ENCODE results near the gene FHOD1.

The FHOD1 gene

DNA sequence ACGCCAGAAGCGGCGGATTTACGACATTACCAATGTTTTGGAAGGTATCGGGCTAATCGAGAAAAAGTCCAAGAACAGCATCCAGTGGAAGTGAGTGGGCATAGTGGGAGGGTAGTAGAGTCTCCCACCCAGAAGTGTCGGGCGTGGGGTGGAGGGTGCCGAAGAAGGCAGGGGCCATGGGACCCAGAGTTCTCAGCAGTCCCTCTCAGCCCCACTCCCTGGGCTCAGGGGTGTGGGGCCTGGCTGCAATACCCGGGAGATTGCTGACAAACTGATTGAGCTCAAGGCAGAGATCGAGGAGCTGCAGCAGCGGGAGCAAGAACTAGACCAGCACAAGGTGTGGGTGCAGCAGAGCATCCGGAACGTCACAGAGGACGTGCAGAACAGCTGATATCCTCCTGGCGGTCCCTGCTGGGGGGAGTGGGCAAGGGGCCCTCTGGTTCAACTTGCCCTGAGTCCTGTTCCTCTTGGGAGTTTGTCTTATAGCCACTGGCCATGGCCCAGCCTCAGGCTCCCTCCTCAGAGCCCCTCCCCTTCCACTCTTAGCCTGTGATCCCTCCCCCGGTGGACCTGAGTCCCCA, 54.4 kb downstream of the FHOD1 start:
- CTCF ChIA-PET, result interaction anchor here (0.8 to 1.9 kb wide), 6 partner anchors 13 to 38 kb away, joined by 3 to 7 read pairs (median 3); partner anchors contain the start of genes FBXL8, NOL3 and TRADD
- POLR2A ChIA-PET, result interaction anchor here (0.6 to 0.7 kb wide), 3 partner anchors 42 to 1714 kb away, joined by 3 to 4 read pairs (median 3); partner anchors contain the start of gene B3GNT9
- TF ChIP-seq CTCF (IDR thresholded peaks at IDR 0.05; ENCODE audit: control extremely low read depth, extremely low read depth, low read depth, missing control alignments), result no peak
- DNase-seq (ENCODE audit: extremely low spot score), result no peak

DNA sequence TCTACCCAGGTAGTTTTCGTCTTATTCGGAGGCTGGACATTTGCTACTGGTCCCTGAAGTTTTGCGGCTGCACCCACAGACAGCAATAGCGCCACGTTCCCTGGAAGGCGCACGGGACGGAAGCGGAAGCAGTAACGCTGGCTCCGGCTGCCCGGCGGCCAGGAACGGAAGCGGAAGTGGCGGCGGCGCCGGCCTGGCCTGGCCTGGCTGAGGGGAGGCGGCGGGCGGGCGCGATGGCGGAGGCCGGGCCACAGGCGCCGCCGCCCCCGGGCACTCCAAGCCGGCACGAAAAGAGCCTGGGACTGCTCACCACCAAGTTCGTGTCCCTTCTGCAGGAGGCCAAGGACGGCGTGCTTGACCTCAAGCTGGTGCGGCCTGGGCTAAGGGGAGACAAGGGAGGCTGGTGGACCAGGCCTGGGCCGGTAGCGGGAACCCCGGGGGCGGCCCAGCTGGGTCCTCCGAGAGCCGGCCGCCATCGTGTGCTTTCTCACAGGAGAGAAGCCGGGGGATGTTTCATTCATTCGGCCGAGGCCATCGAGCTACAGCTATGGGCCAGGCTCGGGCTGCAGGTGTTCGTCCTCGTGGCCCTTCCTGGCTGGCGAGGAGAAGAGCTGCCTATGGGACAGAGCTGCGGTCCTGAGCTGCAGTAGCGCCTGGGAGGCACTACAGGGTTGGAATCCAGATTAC, 55.1 kb downstream of the FHOD1 start, which contains the start of gene E2F4:
Gene E2F4, plus strand, starts transcription at position 161 of the 687 bp plus-strand sequence. Its CDS starts 73 bp downstream, at position 234.
- POLR2A ChIA-PET, result interaction anchor here (0.6 to 0.7 kb wide), 3 partner anchors 41 to 1715 kb away, joined by 3 to 4 read pairs (median 3); partner anchors contain the start of gene B3GNT9
- no peak for TF ChIP-seq CTCF (IDR thresholded peaks at IDR 0.05; ENCODE audit: control extremely low read depth, extremely low read depth, low read depth, missing control alignments)
- CTCF ChIA-PET, result interaction anchor here (0.8 to 1.9 kb wide), 7 partner anchors 14 to 37 kb away, joined by 3 to 7 read pairs (median 3); partner anchors contain the start of genes FBXL8, NOL3 and TRADD
- DNase-seq (ENCODE audit: extremely low spot score), result peak; percentile 95

- POLR2A ChIA-PET, result no interaction called here
- CTCF ChIA-PET, result interaction anchor here (0.8 to 1.7 kb wide), 3 partner anchors 21 to 174 kb away, joined by 3 to 6 read pairs (median 3); partner anchors contain the start of gene NOL3
- DNase-seq (ENCODE audit: extremely low spot score), result no peak
- no peak for TF ChIP-seq CTCF (IDR thresholded peaks at IDR 0.05; ENCODE audit: control extremely low read depth, extremely low read depth, low read depth, missing control alignments)
Measured at GRCh38 chr16:67191411-67191994, 55.8 kb downstream of the FHOD1 start.

- TF ChIP-seq CTCF (IDR thresholded peaks at IDR 0.05; ENCODE audit: control extremely low read depth, extremely low read depth, low read depth, missing control alignments), result no peak
- ChIA-PET POLR2A (no interaction called here), CTCF (interaction anchor here (1.1 to 2.8 kb wide), 6 partner anchors 15 to 175 kb away, joined by 3 to 17 read pairs (median 4); partner anchors contain the start of gene NOL3)
- DNase-seq (ENCODE audit: extremely low spot score), result no peak
Measured at GRCh38 chr16:67190448-67191399, 56.6 kb downstream of the FHOD1 start.

GRCh38 chr16:67190041-67190440, 57.2 kb downstream of the FHOD1 start, which contains the start of gene EXOC3L1:
Gene EXOC3L1, minus strand, starts transcription at chr16:67190136. Its CDS starts 460 bp downstream, at chr16:67189676.
- DNase-seq (ENCODE audit: extremely low spot score), result no peak
- no peak for TF ChIP-seq CTCF (IDR thresholded peaks at IDR 0.05; ENCODE audit: control extremely low read depth, extremely low read depth, low read depth, missing control alignments)
- ChIA-PET CTCF (interaction anchor here (1.1 to 2.8 kb wide), 8 partner anchors 12 to 174 kb away, joined by 3 to 17 read pairs (median 4); partner anchors contain the start of gene NOL3), POLR2A (interaction anchor here (0.5 kb wide), 1 partner anchor 209 kb away, joined by 3 read pairs; no protein-coding TSS in a partner anchor)
